ENCODE results near the gene ARHGAP32. TPM values are rescaled to one million over a fixed set of nuclear protein-coding genes. Genes with fewer than 3 reads are reported as not detected.

Gene ARHGAP32
- polyA plus RNA-seq, 1 donor from 2014 or later, result 12.0 TPM

- Histone ChIP-seq H3K79me2 (replicated peaks; ENCODE audit: insufficient read depth, low read length) (no peaks in the 10 kb centered on the region), H3K9me3 (ENCODE audit: low read length) (no peaks in the 10 kb centered on the region), H3K9ac (ENCODE audit: low read length) (no peak overlapping the region), H3K4me2 (ENCODE audit: low read length) (no peak overlapping the region), H3K9me2 (ENCODE audit: insufficient read depth, low read length) (no peaks in the 10 kb centered on the region), H2AFZ (ENCODE audit: low read depth, low read length) (no peak overlapping the region), H3K4me3 (ENCODE audit: low read length) (no peak overlapping the region), H4K20me1 (ENCODE audit: insufficient read depth) (no peaks in the 10 kb centered on the region), H3K27me3 (ENCODE audit: insufficient read depth, low read depth, low read length) (no peaks in the 10 kb centered on the region), H3K36me3 (ENCODE audit: insufficient read depth, low read length) (peaks cover 10% of the 10 kb centered on the region), H3F3A (ENCODE audit: insufficient read depth, low read length, poor library complexity, severe bottlenecking) (no peaks in the 10 kb centered on the region), H3K27ac (ENCODE audit: low read length) (peak overlapping the region; percentile 9)
- TF ChIP-seq TAF1 (IDR thresholded peaks at IDR 0.05; ENCODE audit: low read depth) (no peak), MXI1 (conservative IDR thresholded peaks at IDR 0.05; ENCODE audit: poor library complexity, severe bottlenecking) (no peak), REST (IDR thresholded peaks at IDR 0.05; ENCODE audit: borderline replicate concordance) (no peak), SMC3 (conservative IDR thresholded peaks at IDR 0.05; ENCODE audit: poor library complexity) (no peak), EZH2 (IDR thresholded peaks at IDR 0.05; ENCODE audit: borderline replicate concordance, insufficient read depth, low read length, poor library complexity, severe bottlenecking) (no peak), EP300 (conservative IDR thresholded peaks at IDR 0.05; ENCODE audit: poor library complexity, severe bottlenecking) (no peak)
Measured at GRCh38 chr11:128962896-128963295, 229.2 kb downstream of the ARHGAP32 start.

- no peak overlapping the region for H3K9ac ChIP-seq (ENCODE audit: low read length)
- H3K9me2 ChIP-seq (ENCODE audit: insufficient read depth, low read length), result no peaks in the 10 kb centered on the region
- peaks cover 10% of the 10 kb centered on the region for H3K36me3 ChIP-seq (ENCODE audit: insufficient read depth, low read length)
- no peak overlapping the region for H3K4me3 ChIP-seq (ENCODE audit: low read length)
- no peaks in the 10 kb centered on the region for H3K27me3 ChIP-seq (ENCODE audit: insufficient read depth, low read depth, low read length)
- H3K4me2 ChIP-seq (ENCODE audit: low read length), result no peak overlapping the region
- TF ChIP-seq MXI1 (conservative IDR thresholded peaks at IDR 0.05; ENCODE audit: poor library complexity, severe bottlenecking) (no peak), EZH2 (IDR thresholded peaks at IDR 0.05; ENCODE audit: borderline replicate concordance, insufficient read depth, low read length, poor library complexity, severe bottlenecking) (no peak), EP300 (conservative IDR thresholded peaks at IDR 0.05; ENCODE audit: poor library complexity, severe bottlenecking) (no peak), POLR2AphosphoS5 (IDR thresholded peaks at IDR 0.05) (no peak), SMC3 (conservative IDR thresholded peaks at IDR 0.05; ENCODE audit: poor library complexity) (no peak), REST (IDR thresholded peaks at IDR 0.05; ENCODE audit: borderline replicate concordance) (no peak), RAD21 (conservative IDR thresholded peaks at IDR 0.05) (no peak), TAF1 (IDR thresholded peaks at IDR 0.05; ENCODE audit: low read depth) (no peak), CTCF (IDR thresholded peaks at IDR 0.05; ENCODE audit: poor library complexity, severe bottlenecking) (no peak)
- no peak overlapping the region for H2AFZ ChIP-seq (ENCODE audit: low read depth, low read length)
- H4K20me1 ChIP-seq (ENCODE audit: insufficient read depth), result no peaks in the 10 kb centered on the region
- no peaks in the 10 kb centered on the region for H3K9me3 ChIP-seq (ENCODE audit: low read length)
- H3K27ac ChIP-seq (ENCODE audit: low read length), result no peak overlapping the region
- H3K79me2 ChIP-seq (replicated peaks; ENCODE audit: insufficient read depth, low read length), result no peaks in the 10 kb centered on the region
- H3F3A ChIP-seq (ENCODE audit: insufficient read depth, low read length, poor library complexity, severe bottlenecking), result no peaks in the 10 kb centered on the region
Measured at GRCh38 chr11:128961645-128962044, 230.5 kb downstream of the ARHGAP32 start.
